T-helper 1 cell (primary cell): ENCODE results near the gene KNTC1.
"Not testable (repeated sequence)": the region's sequence is repeated elsewhere in the genome, so short reads cannot be mapped to it uniquely, and the experiment has no call there.

Experiments
- DNase-seq, 5 donors: peaks; one replicate each; pipeline ENCODE4 v3.0.0-alpha.2; 2012 to 2020

The KNTC1 gene

GRCh38 chr12:122505419-122506051, 21.5 kb upstream of the KNTC1 start:
- no peak for DNase-seq

GRCh38 chr12:122506393-122506938, 20.6 kb upstream of the KNTC1 start:
- DNase-seq: no peak

- no peak for DNase-seq
Observed at GRCh38 chr12:122508163-122508562, 18.9 kb upstream of the KNTC1 start.

- not testable (repeated sequence) for DNase-seq
Observed at GRCh38 chr12:122513028-122513427, 14.0 kb upstream of the KNTC1 start.

GRCh38 chr12:122513660-122514059, 13.4 kb upstream of the KNTC1 start:
- DNase-seq: no peak

GRCh38 chr12:122515275-122515674, 11.8 kb upstream of the KNTC1 start:
- DNase-seq: no peak

- DNase-seq: no peak
Observed at GRCh38 chr12:122516544-122517361, 10.3 kb upstream of the KNTC1 start.

- no peak for DNase-seq
Observed at GRCh38 chr12:122517877-122518276, 9.2 kb upstream of the KNTC1 start.

GRCh38 chr12:122518908-122519307, 8.1 kb upstream of the KNTC1 start:
- DNase-seq: no peak

GRCh38 chr12:122519418-122519817, 7.6 kb upstream of the KNTC1 start:
- DNase-seq: no peak

GRCh38 chr12:122520676-122521075, 6.4 kb upstream of the KNTC1 start:
- no peak for DNase-seq

GRCh38 chr12:122523280-122523679, 3.8 kb upstream of the KNTC1 start:
- no peak for DNase-seq

- DNase-seq: no peak
Observed at GRCh38 chr12:122523846-122524718, 3.0 kb upstream of the KNTC1 start.

- DNase-seq: peak in 3 of 5 donors; percentile 10 to 64 (median 34)
Observed at GRCh38 chr12:122527478-122527944, 462 bp downstream of the KNTC1 start.

- DNase-seq: no peak
Observed at GRCh38 chr12:122528582-122528981, 1.5 kb downstream of the KNTC1 start.

GRCh38 chr12:122528992-122529391, 1.9 kb downstream of the KNTC1 start:
- DNase-seq: no peak

GRCh38 chr12:122533856-122534255, 6.8 kb downstream of the KNTC1 start:
- DNase-seq: no peak

GRCh38 chr12:122537021-122537420, 10.0 kb downstream of the KNTC1 start:
- DNase-seq: no peak

- DNase-seq: no peak
Observed at GRCh38 chr12:122538496-122538895, 11.4 kb downstream of the KNTC1 start.

- no peak for DNase-seq
Observed at GRCh38 chr12:122544537-122544936, 17.5 kb downstream of the KNTC1 start.

GRCh38 chr12:122545855-122546254, 18.8 kb downstream of the KNTC1 start:
- DNase-seq: no peak

GRCh38 chr12:122547330-122547729, 20.3 kb downstream of the KNTC1 start:
- no peak for DNase-seq
